H1 (cell line): ENCODE results near the gene ZNF500. TPM values are rescaled to one million over a fixed set of nuclear protein-coding genes. Genes with fewer than 3 reads are reported as not detected.

Experiments used
- CTCF ChIA-PET: fragments of 300-600 bp; sonication (Branson Sonifier 250); formaldehyde crosslinking; loops from one replicate; lab custom pipeline; 2021; ENCODE audit not compliant: partially characterized antibody; lab: Charles Lee
- POLR2A ChIA-PET: fragments of 300-600 bp; sonication (Branson Sonifier 250); formaldehyde crosslinking; loops from one replicate; lab custom pipeline; 2021; ENCODE audit warnings: inconsistent platforms; ENCODE audit not compliant: partially characterized antibody; lab: Charles Lee
- DNase-seq, 2 experiments: peaks; one replicate each; pipeline versions ENCODE4 v3.0.0 to v3.0.0-alpha.2; 2010 to 2022; ENCODE audit warnings: low spot score in 2 of 2, low read depth in 1 of 2, mixed read lengths in 1 of 2
- FAIRE-seq: peaks from 2 replicates; lab custom pipeline; 2011; peaks lifted over from hg19 to GRCh38; lab: Jason Lieb, UNC
- H2AFZ ChIP-seq: 2 replicates; pipeline ENCODE4 v1.8.1; 2012; ENCODE audit warnings: low read length, inconsistent platforms
- H2AK5ac ChIP-seq: 2 replicates; pipeline ENCODE4 v1.6.1; 2013; ENCODE audit warnings: low read depth, low read length
- H2BK120ac ChIP-seq: replicated peaks from 2 replicates; pipeline ENCODE3; 2013; ENCODE audit warnings: low read depth, low read length, inconsistent platforms
- H2BK12ac ChIP-seq: 2 replicates; pipeline ENCODE4 v1.6.1; 2013; ENCODE audit warnings: low read depth, low read length
- H2BK15ac ChIP-seq: 2 replicates; pipeline ENCODE4 v1.6.1; 2013; ENCODE audit warnings: low read length
- H2BK20ac ChIP-seq: 2 replicates; pipeline ENCODE4 v1.6.1; 2013; ENCODE audit warnings: low read length
- H2BK5ac ChIP-seq: 2 replicates; pipeline ENCODE4 v1.6.1; 2013; ENCODE audit warnings: low read depth, low read length
- H3K14ac ChIP-seq: 2 replicates; pipeline ENCODE4 v1.6.1; 2013; ENCODE audit warnings: inconsistent platforms; ENCODE audit not compliant: insufficient read length
- H3K18ac ChIP-seq: 2 replicates; pipeline ENCODE4 v1.6.1; 2013; ENCODE audit warnings: low read length; ENCODE audit errors: extremely low read depth
- H3K23ac ChIP-seq: 2 replicates; pipeline ENCODE4 v1.6.1; 2013; ENCODE audit warnings: inconsistent platforms; ENCODE audit not compliant: insufficient read length
- H3K23me2 ChIP-seq: 2 replicates; pipeline ENCODE4 v1.6.1; 2013; ENCODE audit warnings: low read depth, low read length
- H3K27ac ChIP-seq: 2 replicates; pipeline ENCODE4 v1.6.1; 2011; ENCODE audit warnings: low read depth, low read length, inconsistent platforms
- H3K27me3 ChIP-seq, 4 experiments: replicated peaks in 1 of 4; 1 replicate in 1 of 4; 2 replicates in 3 of 4; pipeline versions ENCODE4 v1.6.1 to v1.8.1; 2011 to 2013; ENCODE audit warnings: low read length in 3 of 4, mild to moderate bottlenecking in 3 of 4, inconsistent platforms in 2 of 4, mixed read lengths in 2 of 4, moderate library complexity in 1 of 4; ENCODE audit not compliant: control insufficient read depth in 3 of 4, insufficient read depth in 3 of 4; ENCODE audit errors: extremely low read depth in 1 of 4
- H3K36me3 ChIP-seq, 4 experiments: 2 replicates each; pipeline versions ENCODE4 v1.6.1 to v1.8.1; 2011 to 2013; ENCODE audit warnings: mild to moderate bottlenecking in 4 of 4, low read length in 3 of 4, moderate library complexity in 2 of 4, control low read depth in 1 of 4, inconsistent platforms in 1 of 4; ENCODE audit not compliant: insufficient read depth in 4 of 4, control insufficient read depth in 2 of 4
- H3K4ac ChIP-seq: replicated peaks from 2 replicates; pipeline ENCODE3; 2013; ENCODE audit warnings: low read length, low read depth, mixed read lengths, inconsistent platforms; ENCODE audit not compliant: insufficient read length
- H3K4me1 ChIP-seq, 4 experiments: replicated peaks in 1 of 4; 1 replicate in 1 of 4; 2 replicates in 3 of 4; pipeline versions ENCODE4 v1.6.1 to v1.8.1; 2011 to 2013; ENCODE audit warnings: low read length in 3 of 4, inconsistent platforms in 2 of 4, mixed read lengths in 1 of 4; ENCODE audit not compliant: insufficient read depth in 4 of 4, control insufficient read depth in 3 of 4
- H3K4me2 ChIP-seq, 2 experiments: 2 replicates each; pipeline versions ENCODE4 v1.6.1 to v1.8.1; 2011 to 2013; ENCODE audit warnings: low read depth in 2 of 2, low read length in 2 of 2, control low read depth in 1 of 2, inconsistent platforms in 1 of 2, mild to moderate bottlenecking in 1 of 2; ENCODE audit not compliant: insufficient read depth in 1 of 2
- H3K4me3 ChIP-seq, 4 experiments: fragments of 200-600, 300-600 bp in 1 of 4; sonication (generic), shearing (Covaris generic), sonication (Bioruptor Twin) in 1 of 4; 2 replicates each; pipeline versions ENCODE4 v1.5.1 to v1.8.1; 2011 to 2016; ENCODE audit warnings: low read length in 4 of 4, low read depth in 3 of 4, control low read depth in 2 of 4, inconsistent platforms in 2 of 4, mild to moderate bottlenecking in 2 of 4, mixed read lengths in 1 of 4, moderate library complexity in 1 of 4; ENCODE audit not compliant: insufficient read depth in 2 of 4; ENCODE audit errors: extremely low read depth in 1 of 4
- H3K56ac ChIP-seq: replicated peaks from 2 replicates; pipeline ENCODE3; 2013; ENCODE audit warnings: low read depth, mild to moderate bottlenecking, mixed read lengths, low read length, inconsistent platforms; ENCODE audit not compliant: insufficient read length
- H3K79me1 ChIP-seq: 2 replicates; pipeline ENCODE4 v1.6.1; 2013; ENCODE audit warnings: low read depth, low read length, control low read depth
- H3K79me2 ChIP-seq, 2 experiments: 2 replicates each; pipeline versions ENCODE4 v1.6.1 to v1.8.1; 2012 to 2013; ENCODE audit warnings: low read length in 2 of 2, mild to moderate bottlenecking in 2 of 2, inconsistent platforms in 1 of 2; ENCODE audit not compliant: insufficient read depth in 2 of 2, control insufficient read depth in 1 of 2
- H3K9ac ChIP-seq, 4 experiments: replicated peaks in 1 of 4; 1 replicate in 1 of 4; 2 replicates in 3 of 4; pipeline versions ENCODE4 v1.6.1 to v1.8.1; 2011 to 2013; ENCODE audit warnings: low read depth in 3 of 4, low read length in 3 of 4, control low read depth in 2 of 4, mild to moderate bottlenecking in 2 of 4, moderate library complexity in 2 of 4, inconsistent platforms in 1 of 4; ENCODE audit errors: extremely low read depth in 1 of 4
- H3K9me3 ChIP-seq, 2 experiments: 2 replicates each; pipeline versions ENCODE4 v1.6.1 to v1.8.1; 2012 to 2013; ENCODE audit warnings: mild to moderate bottlenecking in 2 of 2, moderate library complexity in 2 of 2, control low read depth in 1 of 2, inconsistent platforms in 1 of 2, low read depth in 1 of 2, low read length in 1 of 2, mixed read lengths in 1 of 2; ENCODE audit not compliant: insufficient read depth in 2 of 2
- H4K20me1 ChIP-seq, 2 experiments: replicated peaks in 1 of 2; 2 replicates each; pipeline versions ENCODE3 to v1.8.1; 2011 to 2013; ENCODE audit warnings: inconsistent platforms in 2 of 2, low read length in 2 of 2, mild to moderate bottlenecking in 1 of 2; ENCODE audit not compliant: insufficient read depth in 2 of 2, control insufficient read depth in 1 of 2
- H4K5ac ChIP-seq: 2 replicates; pipeline ENCODE4 v1.6.1; 2013; ENCODE audit warnings: low read length, low read depth, mixed read lengths, inconsistent platforms; ENCODE audit not compliant: insufficient read length
- H4K8ac ChIP-seq: 2 replicates; pipeline ENCODE4 v1.8.0; 2013; ENCODE audit warnings: mild to moderate bottlenecking, moderate library complexity, low read length, inconsistent platforms; ENCODE audit not compliant: insufficient read depth; ENCODE audit errors: extremely low read depth
- H4K91ac ChIP-seq: replicated peaks from 2 replicates; pipeline ENCODE3; 2013; ENCODE audit warnings: low read length, mixed read lengths, inconsistent platforms; ENCODE audit not compliant: insufficient read length
- ATF2 ChIP-seq: IDR thresholded peaks from 2 replicates; pipeline ENCODE4 v1.6.1; 2012; ENCODE audit warnings: low read length, inconsistent platforms
- BACH1 ChIP-seq: IDR thresholded peaks from 2 replicates; pipeline ENCODE4 v1.6.1; 2012; ENCODE audit warnings: low read length, improper control_type of control experiment
- CBX5 ChIP-seq: fragments of 300-800, 300-1000 bp; sonication (generic); IDR thresholded peaks from 2 replicates; pipeline ENCODE4 v1.7.1; 2016; ENCODE audit warnings: antibody characterized with exemption, low read length, low read depth
- CHD1 ChIP-seq: IDR thresholded peaks from 2 replicates; pipeline ENCODE4 v1.6.1; 2012; ENCODE audit warnings: low read depth, low read length, improper control_type of control experiment
- CREB1 ChIP-seq: IDR thresholded peaks from 2 replicates; pipeline ENCODE4 v1.6.1; 2012; ENCODE audit warnings: inconsistent platforms
- GABPA ChIP-seq: IDR thresholded peaks from 2 replicates; pipeline ENCODE4 v1.6.1; 2011; ENCODE audit warnings: mild to moderate bottlenecking, low read length, moderate library complexity, borderline replicate concordance; ENCODE audit not compliant: insufficient read depth
- HDAC2 ChIP-seq, 2 experiments: fragments of 300-600 bp in 1 of 2; sonication (generic) in 1 of 2; IDR thresholded peaks; 2 replicates each; pipeline ENCODE4 v1.6.1; 2011 to 2012; ENCODE audit warnings: low read depth in 2 of 2, low read length in 2 of 2, mild to moderate bottlenecking in 2 of 2, moderate library complexity in 2 of 2, borderline replicate concordance in 1 of 2, inconsistent platforms in 1 of 2
- JUND ChIP-seq: IDR thresholded peaks from 2 replicates; pipeline ENCODE4 v1.6.1; 2011; ENCODE audit warnings: mild to moderate bottlenecking, improper control_type of control experiment, low read length
- RBBP5 ChIP-seq: IDR thresholded peaks from 2 replicates; pipeline ENCODE4 v1.7.1; 2012; ENCODE audit warnings: low read depth, mild to moderate bottlenecking, inconsistent platforms, low read length, moderate library complexity, borderline replicate concordance
- WGBS, 2 experiments: shearing (Covaris generic) in 1 of 2; methylation state at CpG; one replicate each; pipeline versions ENCODE4 v1.1.6 to v1.1.7; 2013 to 2015; ENCODE audit warnings: low lambda C conversion rate in 2 of 2, mixed read lengths in 2 of 2, inconsistent platforms in 1 of 2, low coverage in 1 of 2, missing lambda C conversion rate in 1 of 2; ENCODE audit not compliant: insufficient replicate concordance in 2 of 2, insufficient coverage in 1 of 2, insufficient read length in 1 of 2; ENCODE audit errors: extremely low coverage in 1 of 2, missing lambda C conversion rate in 1 of 2; 5-methylcytosine and 5-hydroxymethylcytosine counted together
- polyA plus RNA-seq, 7 experiments: library from polyadenylated mRNA; depleted of rRNA in 3 of 7; stranded (reverse) in 5 of 7; unstranded in 2 of 7; fragments of >200 nt in 5 of 7; fragments of 200-250 nt in 2 of 7; gene quantifications; 1 replicate in 5 of 7; 2 replicates in 1 of 7; 4 replicates in 1 of 7; pipeline versions ENCODE4 v1.2.1 to v1.2.3, GENCODE V29; 2011 to 2013; ENCODE audit warnings: missing spikeins in 2 of 7, mixed read lengths in 2 of 7
- total RNA-seq: library from RNA; stranded (reverse); fragmentation: NEBNext Ultra II Directional; extraction: Animal tissue kit (Norgen Biotek cat#: 25700); gene quantifications from 2 replicates; pipeline ENCODE4 v1.2.1, GENCODE V29; 2021

The ZNF500 gene
- total and polyA plus RNA-seq, 2 of the 8 experiments (the other 6 are each of a cell fraction or from before 2014, with no cell fraction given): 10.3 to 10.4 TPM

GRCh38 chr16:4787627-4788482, 20.9 kb upstream of the ZNF500 start, which contains the start of gene SEPTIN12:
Gene SEPTIN12 (minus strand): TSS chr16:4788345. CDS start chr16:4787645, 700 bp downstream.
- H3K18ac ChIP-seq: peak within 1 kb of the TSS; percentile 57; the same call in 1 of the 2 replicates
- H3K27ac ChIP-seq: no peak within 1 kb of the TSS
- H3K79me2 ChIP-seq: no peaks in the 10 kb centered on the region
- H2BK5ac ChIP-seq: peak within 1 kb of the TSS; percentile 35; the same call in 1 of the 2 replicates
- H3K9ac ChIP-seq: no peak within 1 kb of the TSS; a peak in 1 of 7 replicates
- H4K8ac ChIP-seq: peak within 1 kb of the TSS; percentile 53; the same call in 1 of the 2 replicates
- peak within 1 kb of the TSS; percentile 18 for H4K5ac ChIP-seq
- WGBS, 2 experiments: 72% methylated on average over 12 of the region's 14 CpGs; no CpG with 5 or more reads in 1 of the 2 experiments
- CTCF ChIA-PET: interaction anchor here (0.5 to 1.2 kb wide), 6 partner anchors 8 to 105 kb away, joined by 3 to 4 read pairs (median 3); no protein-coding TSS in a partner anchor
- peak within 1 kb of the TSS; percentile 58 for H4K91ac ChIP-seq
- H3K9me3 ChIP-seq: no peaks in the 10 kb centered on the region
- POLR2A ChIA-PET: interaction anchor here (0.6 to 1.7 kb wide), 6 partner anchors 11 to 93 kb away, joined by 3 to 5 read pairs (median 4); partner anchors contain the start of gene ROGDI
- peaks cover 0 to 13% (median 4%) of the 10 kb centered on the region in 4 experiments; a peak in 5 of 7 replicates for H3K4me1 ChIP-seq
- no peak within 1 kb of the TSS for H3K4ac ChIP-seq
- no peak within 1 kb of the TSS for H3K14ac ChIP-seq
- no peaks in the 10 kb centered on the region for H3K79me1 ChIP-seq
- no peak within 1 kb of the TSS for H2BK120ac ChIP-seq
- H2AFZ ChIP-seq: peak within 1 kb of the TSS; percentile 92
- no peak within 1 kb of the TSS for H2BK15ac ChIP-seq
- H3K4me3 ChIP-seq: no peak within 1 kb of the TSS
- H3K27me3 ChIP-seq: no peaks in the 10 kb centered on the region; a peak in 1 of 7 replicates
- DNase-seq: no peak
- H2BK12ac ChIP-seq: peak within 1 kb of the TSS; percentile 95; the same call in 1 of the 2 replicates
- H3K56ac ChIP-seq: no peak within 1 kb of the TSS
- H2AK5ac ChIP-seq: 0 out of 2 replicates have a peak within 1 kb of the TSS, but pooled peaks have one; percentile 24
- no peaks in the 10 kb centered on the region for H4K20me1 ChIP-seq
- H3K36me3 ChIP-seq: no peaks in the 10 kb centered on the region
- no peak for FAIRE-seq
- no peak within 1 kb of the TSS for H3K4me2 ChIP-seq
- H3K23me2 ChIP-seq: no peaks in the 10 kb centered on the region
- H2BK20ac ChIP-seq: peak within 1 kb of the TSS; percentile 80; the same call in 1 of the 2 replicates
- no peak within 1 kb of the TSS for H3K23ac ChIP-seq
- TF ChIP-seq GABPA (0 out of 2 replicates have a peak, but pooled peaks have one; percentile 19), RBBP5 (no peak), HDAC2 (IDR thresholded peaks at IDR 0.05; ENCODE audit: borderline replicate concordance in 1 of 2, low read depth in 2 of 2, low read length in 2 of 2) (no peak), BACH1 (no peak), ATF2 (no peak), CREB1 (no peak), CBX5 (no peak), CHD1 (no peak), JUND (no peak)
